Measurements from ENCODE around the gene NXT1.

GRCh38 chr20:23315099-23315498 lies 35.5 kb upstream of the NXT1 start:
- no peak for TF ChIP-seq CTCF (IDR thresholded peaks at IDR 0.05)
- TF ChIP-seq POLR2A (IDR thresholded peaks at IDR 0.05), result no peak

All from heart left ventricle (tissue), 13 donors.